ENCODE measurements around the gene RPA1. TPM values are rescaled to one million over a fixed set of nuclear protein-coding genes. Genes with fewer than 3 reads are reported as not detected.

RPA1 gene
- total RNA-seq, 1 donor from 2014 or later: 56.6 TPM

GRCh38 chr17:1942666-1943435 lies 113.0 kb downstream of the RPA1 start:
- no peaks in the 10 kb centered on the region for H3K9me3 Mint-ChIP-seq (ENCODE audit: low read depth)
- no peak overlapping the region for H3K4me3 Mint-ChIP-seq (ENCODE audit: unreplicated experiment)
- H3K27ac Mint-ChIP-seq (ENCODE audit: unreplicated experiment): no peak overlapping the region
- DNase-seq (ENCODE audit: low spot score): no peak
- no peak for TF ChIP-seq CTCF (IDR thresholded peaks at IDR 0.05)
- no peaks in the 10 kb centered on the region for H3K27me3 Mint-ChIP-seq (ENCODE audit: low read depth)
- no peaks in the 10 kb centered on the region for H3K4me1 Mint-ChIP-seq (ENCODE audit: low read depth)
- H3K36me3 Mint-ChIP-seq (ENCODE audit: low read depth): no peaks in the 10 kb centered on the region

GRCh38 chr17:1943436-1943831 lies 113.6 kb downstream of the RPA1 start:
- H3K9me3 Mint-ChIP-seq (ENCODE audit: low read depth): no peaks in the 10 kb centered on the region
- no peak for DNase-seq (ENCODE audit: low spot score)
- no peaks in the 10 kb centered on the region for H3K27me3 Mint-ChIP-seq (ENCODE audit: low read depth)
- no peaks in the 10 kb centered on the region for H3K4me1 Mint-ChIP-seq (ENCODE audit: low read depth)
- H3K27ac Mint-ChIP-seq (ENCODE audit: unreplicated experiment): no peak overlapping the region
- TF ChIP-seq CTCF (IDR thresholded peaks at IDR 0.05): no peak
- no peak overlapping the region for H3K4me3 Mint-ChIP-seq (ENCODE audit: unreplicated experiment)
- H3K36me3 Mint-ChIP-seq (ENCODE audit: low read depth): no peaks in the 10 kb centered on the region

GRCh38 chr17:1945621-1946020 lies 115.8 kb downstream of the RPA1 start:
- Mint-ChIP-seq H3K27ac (ENCODE audit: unreplicated experiment) (no peak overlapping the region), H3K4me1 (ENCODE audit: low read depth) (no peaks in the 10 kb centered on the region), H3K4me3 (ENCODE audit: unreplicated experiment) (no peak overlapping the region), H3K36me3 (ENCODE audit: low read depth) (no peaks in the 10 kb centered on the region), H3K27me3 (ENCODE audit: low read depth) (peaks cover 5% of the 10 kb centered on the region), H3K9me3 (ENCODE audit: low read depth) (no peaks in the 10 kb centered on the region)
- no peak for TF ChIP-seq CTCF (IDR thresholded peaks at IDR 0.05)
- DNase-seq (ENCODE audit: low spot score): no peak

- DNase-seq (ENCODE audit: low spot score): no peak
- Mint-ChIP-seq H3K9me3 (ENCODE audit: low read depth) (no peaks in the 10 kb centered on the region), H3K36me3 (ENCODE audit: low read depth) (no peaks in the 10 kb centered on the region), H3K4me3 (ENCODE audit: unreplicated experiment) (no peak overlapping the region), H3K27ac (ENCODE audit: unreplicated experiment) (no peak overlapping the region), H3K27me3 (ENCODE audit: low read depth) (peaks cover 5% of the 10 kb centered on the region), H3K4me1 (ENCODE audit: low read depth) (no peaks in the 10 kb centered on the region)
- no peak for TF ChIP-seq CTCF (IDR thresholded peaks at IDR 0.05)
Measured at GRCh38 chr17:1946021-1946932, 116.5 kb downstream of the RPA1 start.

GRCh38 chr17:1947229-1947742 lies 117.5 kb downstream of the RPA1 start:
- H3K27ac Mint-ChIP-seq (ENCODE audit: unreplicated experiment): no peak overlapping the region
- H3K9me3 Mint-ChIP-seq (ENCODE audit: low read depth): no peaks in the 10 kb centered on the region
- no peak for TF ChIP-seq CTCF (IDR thresholded peaks at IDR 0.05)
- peaks cover 10% of the 10 kb centered on the region for H3K27me3 Mint-ChIP-seq (ENCODE audit: low read depth)
- H3K36me3 Mint-ChIP-seq (ENCODE audit: low read depth): no peaks in the 10 kb centered on the region
- no peak overlapping the region for H3K4me3 Mint-ChIP-seq (ENCODE audit: unreplicated experiment)
- H3K4me1 Mint-ChIP-seq (ENCODE audit: low read depth): no peaks in the 10 kb centered on the region
- DNase-seq (ENCODE audit: low spot score): no peak
